PFSK-1 (cell line): ENCODE data around the gene HSD17B11.

ENCODE experiments used
- FOXP2 ChIP-seq: optimal IDR thresholded peaks from 2 replicates; pipeline ENCODE3; 2011; ENCODE audit warnings: borderline replicate concordance, control low read depth, inconsistent platforms; ENCODE audit not compliant: insufficient read depth; ENCODE audit errors: extremely low read length, extremely low read depth
- POLR2AphosphoS5 ChIP-seq: IDR thresholded peaks from 2 replicates; pipeline ENCODE4 v1.6.1; 2012; ENCODE audit warnings: low read depth, mild to moderate bottlenecking, control low read depth, low read length, moderate library complexity
- SIN3A ChIP-seq: IDR thresholded peaks from 2 replicates; pipeline ENCODE4 v1.6.1; 2012; ENCODE audit warnings: mild to moderate bottlenecking, low read length, moderate library complexity, borderline replicate concordance; ENCODE audit not compliant: insufficient read depth
- TAF1 ChIP-seq: IDR thresholded peaks from 2 replicates; pipeline ENCODE4 v1.6.1; 2012; ENCODE audit warnings: low read length, control low read depth, borderline replicate concordance; ENCODE audit not compliant: insufficient read depth
- TF ChIP-seq, protein P1 (sequence below), 2 experiments: IDR thresholded peaks; 2 replicates each; pipeline versions ENCODE4 v1.6.1 to v1.8.0; 2011 to 2012; ENCODE audit warnings: low read depth in 2 of 2, low read length in 2 of 2, control low read depth in 1 of 2, inconsistent platforms in 1 of 2, mild to moderate bottlenecking in 1 of 2, moderate library complexity in 1 of 2; ENCODE audit not compliant: insufficient read depth in 1 of 2

Gene HSD17B11

DNA sequence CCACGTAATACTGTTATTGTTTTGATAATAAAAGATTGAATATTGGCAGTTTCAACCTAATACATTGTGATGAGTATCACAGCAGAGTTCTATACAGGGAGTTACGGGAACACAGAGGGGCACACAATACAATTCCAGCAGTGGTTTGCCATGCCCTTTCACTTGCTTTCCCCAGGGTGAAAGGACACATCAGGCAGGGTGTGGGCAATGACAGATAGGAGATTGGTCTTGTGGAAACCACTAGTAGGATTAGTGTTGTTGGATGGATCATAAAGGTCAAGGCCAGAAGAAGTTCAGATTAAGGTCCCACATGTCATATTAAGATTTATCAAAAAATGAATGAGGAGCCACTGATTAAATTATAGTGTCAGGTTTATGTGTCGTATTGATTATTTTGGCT, 8.1 kb downstream of the HSD17B11 start:
- no peak for TF ChIP-seq SIN3A
- TF ChIP-seq TAF1: no peak
- no peak for TF ChIP-seq POLR2AphosphoS5
- TF ChIP-seq FOXP2: no peak
- TF ChIP-seq, protein P1, sequence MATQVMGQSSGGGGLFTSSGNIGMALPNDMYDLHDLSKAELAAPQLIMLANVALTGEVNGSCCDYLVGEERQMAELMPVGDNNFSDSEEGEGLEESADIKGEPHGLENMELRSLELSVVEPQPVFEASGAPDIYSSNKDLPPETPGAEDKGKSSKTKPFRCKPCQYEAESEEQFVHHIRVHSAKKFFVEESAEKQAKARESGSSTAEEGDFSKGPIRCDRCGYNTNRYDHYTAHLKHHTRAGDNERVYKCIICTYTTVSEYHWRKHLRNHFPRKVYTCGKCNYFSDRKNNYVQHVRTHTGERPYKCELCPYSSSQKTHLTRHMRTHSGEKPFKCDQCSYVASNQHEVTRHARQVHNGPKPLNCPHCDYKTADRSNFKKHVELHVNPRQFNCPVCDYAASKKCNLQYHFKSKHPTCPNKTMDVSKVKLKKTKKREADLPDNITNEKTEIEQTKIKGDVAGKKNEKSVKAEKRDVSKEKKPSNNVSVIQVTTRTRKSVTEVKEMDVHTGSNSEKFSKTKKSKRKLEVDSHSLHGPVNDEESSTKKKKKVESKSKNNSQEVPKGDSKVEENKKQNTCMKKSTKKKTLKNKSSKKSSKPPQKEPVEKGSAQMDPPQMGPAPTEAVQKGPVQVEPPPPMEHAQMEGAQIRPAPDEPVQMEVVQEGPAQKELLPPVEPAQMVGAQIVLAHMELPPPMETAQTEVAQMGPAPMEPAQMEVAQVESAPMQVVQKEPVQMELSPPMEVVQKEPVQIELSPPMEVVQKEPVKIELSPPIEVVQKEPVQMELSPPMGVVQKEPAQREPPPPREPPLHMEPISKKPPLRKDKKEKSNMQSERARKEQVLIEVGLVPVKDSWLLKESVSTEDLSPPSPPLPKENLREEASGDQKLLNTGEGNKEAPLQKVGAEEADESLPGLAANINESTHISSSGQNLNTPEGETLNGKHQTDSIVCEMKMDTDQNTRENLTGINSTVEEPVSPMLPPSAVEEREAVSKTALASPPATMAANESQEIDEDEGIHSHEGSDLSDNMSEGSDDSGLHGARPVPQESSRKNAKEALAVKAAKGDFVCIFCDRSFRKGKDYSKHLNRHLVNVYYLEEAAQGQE (IDR thresholded peaks at IDR 0.05; ENCODE audit: insufficient read depth in 1 of 2, low read depth in 2 of 2, low read length in 2 of 2): no peak

DNA sequence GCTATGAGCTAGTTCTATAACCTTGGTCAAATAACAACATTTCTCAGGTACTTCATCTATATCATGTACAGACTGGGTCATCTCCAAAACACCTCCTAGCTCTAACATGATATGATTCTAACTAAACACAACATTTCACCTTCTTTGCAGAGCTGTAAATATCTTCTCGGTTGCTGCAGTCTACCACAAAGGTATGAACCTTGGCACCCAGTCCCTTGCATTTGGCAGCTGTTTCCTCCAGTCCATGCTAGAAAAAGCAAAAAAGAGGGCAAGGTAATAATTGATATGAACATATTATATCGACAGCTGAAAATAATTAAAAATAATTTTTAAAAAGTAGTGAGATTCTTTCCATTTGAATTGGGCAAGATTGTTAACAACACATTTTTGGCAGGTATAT, 8.9 kb downstream of the HSD17B11 start:
- TF ChIP-seq POLR2AphosphoS5 (no peak), TAF1 (no peak), FOXP2 (no peak), SIN3A (no peak)
- TF ChIP-seq, protein P1 (IDR thresholded peaks at IDR 0.05; ENCODE audit: insufficient read depth in 1 of 2, low read depth in 2 of 2, low read length in 2 of 2): no peak

DNA sequence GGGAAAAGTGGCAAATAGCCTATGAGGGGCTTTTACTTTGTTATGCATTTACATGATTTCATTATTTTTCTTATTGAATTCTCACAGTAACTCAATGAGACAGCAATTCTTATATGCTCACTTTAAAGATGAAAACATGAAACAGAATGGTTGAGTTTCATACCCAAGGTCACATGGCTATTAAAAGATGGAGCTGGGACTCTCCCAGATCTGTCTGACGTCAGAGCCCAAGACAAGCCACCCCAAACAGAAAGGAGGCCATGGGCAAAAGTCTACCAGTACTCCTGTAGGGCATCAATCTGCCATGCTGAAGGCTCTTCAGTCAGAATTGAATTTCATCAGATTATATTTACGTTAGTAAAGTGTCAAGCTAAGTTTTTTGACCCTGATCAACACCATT, 13.2 kb downstream of the HSD17B11 start:
- TF ChIP-seq FOXP2: no peak
- no peak for TF ChIP-seq SIN3A
- TF ChIP-seq, protein P1 (IDR thresholded peaks at IDR 0.05; ENCODE audit: insufficient read depth in 1 of 2, low read depth in 2 of 2, low read length in 2 of 2): no peak
- TF ChIP-seq TAF1: no peak
- no peak for TF ChIP-seq POLR2AphosphoS5

DNA sequence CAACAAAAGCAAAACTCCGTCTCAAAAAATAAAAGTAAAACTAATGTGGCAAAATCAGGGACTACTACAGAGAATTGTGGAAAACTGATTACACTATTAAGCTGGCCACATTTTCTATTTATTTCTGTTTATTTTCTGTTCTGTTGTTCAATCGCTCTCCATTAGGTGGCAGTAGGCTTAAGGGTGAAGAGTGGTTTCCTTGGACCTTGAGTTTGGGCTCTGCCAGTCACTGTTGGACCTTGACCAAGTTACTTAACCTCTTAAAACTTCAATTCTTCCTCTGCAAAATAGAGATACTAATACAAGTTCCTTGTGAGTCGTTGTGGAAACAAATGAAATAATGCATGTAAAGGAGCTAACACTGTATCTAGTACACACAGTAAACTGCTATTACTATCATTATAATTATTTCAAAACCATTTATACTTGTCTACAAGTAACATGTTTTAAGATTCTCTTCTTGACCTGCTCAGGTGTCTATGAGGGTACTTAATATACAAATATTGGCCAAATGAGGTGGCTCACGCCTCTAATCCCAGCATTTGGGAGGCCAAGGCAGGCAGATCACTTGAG, 15.2 kb downstream of the HSD17B11 start:
- TF ChIP-seq, protein P1 (IDR thresholded peaks at IDR 0.05; ENCODE audit: insufficient read depth in 1 of 2, low read depth in 2 of 2, low read length in 2 of 2): no peak
- TF ChIP-seq POLR2AphosphoS5 (no peak), TAF1 (no peak), SIN3A (no peak), FOXP2 (no peak)
